ENCODE measurements around the gene PSMC3IP. TPM values are rescaled to one million over a fixed set of nuclear protein-coding genes. Genes with fewer than 3 reads are reported as not detected.

PSMC3IP gene
- total RNA-seq, 1 experiment from 2014 or later: 23.3 TPM

DNA sequence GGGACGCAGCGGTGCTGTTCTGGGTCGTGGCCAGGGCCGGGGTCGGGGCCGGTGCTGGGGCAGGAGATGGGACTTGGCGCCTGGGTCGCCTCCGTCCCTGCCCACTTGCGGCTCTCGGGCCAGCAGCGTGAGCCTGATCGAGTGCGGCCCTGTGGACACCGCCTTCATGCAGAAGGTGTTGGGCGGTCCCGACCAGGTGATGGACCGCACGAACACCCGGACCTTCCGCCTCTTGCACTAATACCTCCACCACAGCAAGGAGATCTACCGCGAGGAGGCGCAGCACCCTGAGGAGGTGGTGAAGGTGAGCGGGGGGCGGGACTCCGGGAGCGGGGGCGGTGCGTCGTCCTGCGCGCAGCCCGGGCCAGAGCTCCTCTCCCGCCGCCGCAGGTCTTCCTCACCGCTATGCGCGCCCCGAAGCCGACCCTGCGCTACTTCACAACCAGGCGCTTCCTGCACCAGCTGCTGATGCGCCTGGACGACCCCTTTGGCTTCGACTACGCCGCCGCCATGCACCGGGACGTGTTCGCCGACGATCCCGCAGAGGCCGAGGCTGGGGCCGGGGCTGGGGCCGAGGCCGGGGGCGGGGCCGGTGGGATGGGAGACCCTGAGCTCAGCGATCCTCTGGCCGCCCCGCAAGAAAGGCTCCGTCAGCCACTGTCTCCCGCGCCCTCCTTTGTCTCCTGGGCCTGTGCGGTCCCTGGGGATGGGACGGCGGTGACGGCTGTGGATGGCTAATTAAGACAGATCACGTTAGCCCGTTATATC is 29.3 kb downstream of the PSMC3IP start (continued):
- TF ChIP-seq NR3C1 (CRISPR knock-in tag; conservative IDR thresholded peaks at IDR 0.05; ENCODE audit: low read depth) (0 out of 2 replicates have a peak, but pooled peaks have one; percentile 56), ZBTB21 (CRISPR knock-in tag; IDR thresholded peaks at IDR 0.05; ENCODE audit: borderline replicate concordance) (peak; percentile 88; the same call in 1 of the 2 replicates), SP1 (CRISPR knock-in tag; conservative IDR thresholded peaks at IDR 0.05) (peak; percentile 80), CREM (CRISPR knock-in tag; IDR thresholded peaks at IDR 0.05) (0 out of 2 replicates have a peak, but pooled peaks have one; percentile 26), NR2C2 (CRISPR knock-in tag; IDR thresholded peaks at IDR 0.05) (no peak), ATF1 (CRISPR knock-in tag; IDR thresholded peaks at IDR 0.05) (no peak), TP53 (CRISPR knock-in tag; IDR thresholded peaks at IDR 0.05) (peak; percentile 68; the same call in 1 of the 2 replicates), MYBL2 (CRISPR knock-in tag; IDR thresholded peaks at IDR 0.05) (0 out of 2 replicates have a peak, but pooled peaks have one; percentile 43), CBFB (CRISPR knock-in tag; IDR thresholded peaks at IDR 0.05; ENCODE audit: low read depth) (peak; percentile 37; the same call in 1 of the 2 replicates)
- TF ChIP-seq, protein P1, sequence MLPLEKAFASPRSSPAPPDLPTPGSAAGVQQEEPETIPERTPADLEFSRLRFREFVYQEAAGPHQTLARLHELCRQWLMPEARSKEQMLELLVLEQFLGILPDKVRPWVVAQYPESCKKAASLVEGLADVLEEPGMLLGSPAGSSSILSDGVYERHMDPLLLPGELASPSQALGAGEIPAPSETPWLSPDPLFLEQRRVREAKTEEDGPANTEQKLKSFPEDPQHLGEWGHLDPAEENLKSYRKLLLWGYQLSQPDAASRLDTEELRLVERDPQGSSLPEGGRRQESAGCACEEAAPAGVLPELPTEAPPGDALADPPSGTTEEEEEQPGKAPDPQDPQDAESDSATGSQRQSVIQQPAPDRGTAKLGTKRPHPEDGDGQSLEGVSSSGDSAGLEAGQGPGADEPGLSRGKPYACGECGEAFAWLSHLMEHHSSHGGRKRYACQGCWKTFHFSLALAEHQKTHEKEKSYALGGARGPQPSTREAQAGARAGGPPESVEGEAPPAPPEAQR (CRISPR knock-in tag; IDR thresholded peaks at IDR 0.05): no peak
- TF ChIP-seq, protein P2, sequence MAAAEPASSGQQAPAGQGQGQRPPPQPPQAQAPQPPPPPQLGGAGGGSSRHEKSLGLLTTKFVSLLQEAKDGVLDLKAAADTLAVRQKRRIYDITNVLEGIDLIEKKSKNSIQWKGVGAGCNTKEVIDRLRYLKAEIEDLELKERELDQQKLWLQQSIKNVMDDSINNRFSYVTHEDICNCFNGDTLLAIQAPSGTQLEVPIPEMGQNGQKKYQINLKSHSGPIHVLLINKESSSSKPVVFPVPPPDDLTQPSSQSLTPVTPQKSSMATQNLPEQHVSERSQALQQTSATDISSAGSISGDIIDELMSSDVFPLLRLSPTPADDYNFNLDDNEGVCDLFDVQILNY (CRISPR knock-in tag; IDR thresholded peaks at IDR 0.05): peak; percentile 90
- TF ChIP-seq, protein P3, sequence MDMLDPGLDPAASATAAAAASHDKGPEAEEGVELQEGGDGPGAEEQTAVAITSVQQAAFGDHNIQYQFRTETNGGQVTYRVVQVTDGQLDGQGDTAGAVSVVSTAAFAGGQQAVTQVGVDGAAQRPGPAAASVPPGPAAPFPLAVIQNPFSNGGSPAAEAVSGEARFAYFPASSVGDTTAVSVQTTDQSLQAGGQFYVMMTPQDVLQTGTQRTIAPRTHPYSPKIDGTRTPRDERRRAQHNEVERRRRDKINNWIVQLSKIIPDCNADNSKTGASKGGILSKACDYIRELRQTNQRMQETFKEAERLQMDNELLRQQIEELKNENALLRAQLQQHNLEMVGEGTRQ (CRISPR knock-in tag; IDR thresholded peaks at IDR 0.05): peak; percentile 60
- TF ChIP-seq, protein P4, sequence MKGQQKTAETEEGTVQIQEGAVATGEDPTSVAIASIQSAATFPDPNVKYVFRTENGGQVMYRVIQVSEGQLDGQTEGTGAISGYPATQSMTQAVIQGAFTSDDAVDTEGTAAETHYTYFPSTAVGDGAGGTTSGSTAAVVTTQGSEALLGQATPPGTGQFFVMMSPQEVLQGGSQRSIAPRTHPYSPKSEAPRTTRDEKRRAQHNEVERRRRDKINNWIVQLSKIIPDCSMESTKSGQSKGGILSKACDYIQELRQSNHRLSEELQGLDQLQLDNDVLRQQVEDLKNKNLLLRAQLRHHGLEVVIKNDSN (CRISPR knock-in tag; IDR thresholded peaks at IDR 0.05): no peak
- TF ChIP-seq, protein P5, sequence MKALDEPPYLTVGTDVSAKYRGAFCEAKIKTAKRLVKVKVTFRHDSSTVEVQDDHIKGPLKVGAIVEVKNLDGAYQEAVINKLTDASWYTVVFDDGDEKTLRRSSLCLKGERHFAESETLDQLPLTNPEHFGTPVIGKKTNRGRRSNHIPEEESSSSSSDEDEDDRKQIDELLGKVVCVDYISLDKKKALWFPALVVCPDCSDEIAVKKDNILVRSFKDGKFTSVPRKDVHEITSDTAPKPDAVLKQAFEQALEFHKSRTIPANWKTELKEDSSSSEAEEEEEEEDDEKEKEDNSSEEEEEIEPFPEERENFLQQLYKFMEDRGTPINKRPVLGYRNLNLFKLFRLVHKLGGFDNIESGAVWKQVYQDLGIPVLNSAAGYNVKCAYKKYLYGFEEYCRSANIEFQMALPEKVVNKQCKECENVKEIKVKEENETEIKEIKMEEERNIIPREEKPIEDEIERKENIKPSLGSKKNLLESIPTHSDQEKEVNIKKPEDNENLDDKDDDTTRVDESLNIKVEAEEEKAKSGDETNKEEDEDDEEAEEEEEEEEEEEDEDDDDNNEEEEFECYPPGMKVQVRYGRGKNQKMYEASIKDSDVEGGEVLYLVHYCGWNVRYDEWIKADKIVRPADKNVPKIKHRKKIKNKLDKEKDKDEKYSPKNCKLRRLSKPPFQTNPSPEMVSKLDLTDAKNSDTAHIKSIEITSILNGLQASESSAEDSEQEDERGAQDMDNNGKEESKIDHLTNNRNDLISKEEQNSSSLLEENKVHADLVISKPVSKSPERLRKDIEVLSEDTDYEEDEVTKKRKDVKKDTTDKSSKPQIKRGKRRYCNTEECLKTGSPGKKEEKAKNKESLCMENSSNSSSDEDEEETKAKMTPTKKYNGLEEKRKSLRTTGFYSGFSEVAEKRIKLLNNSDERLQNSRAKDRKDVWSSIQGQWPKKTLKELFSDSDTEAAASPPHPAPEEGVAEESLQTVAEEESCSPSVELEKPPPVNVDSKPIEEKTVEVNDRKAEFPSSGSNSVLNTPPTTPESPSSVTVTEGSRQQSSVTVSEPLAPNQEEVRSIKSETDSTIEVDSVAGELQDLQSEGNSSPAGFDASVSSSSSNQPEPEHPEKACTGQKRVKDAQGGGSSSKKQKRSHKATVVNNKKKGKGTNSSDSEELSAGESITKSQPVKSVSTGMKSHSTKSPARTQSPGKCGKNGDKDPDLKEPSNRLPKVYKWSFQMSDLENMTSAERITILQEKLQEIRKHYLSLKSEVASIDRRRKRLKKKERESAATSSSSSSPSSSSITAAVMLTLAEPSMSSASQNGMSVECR (CRISPR knock-in tag; IDR thresholded peaks at IDR 0.05; ENCODE audit: borderline replicate concordance): peak; percentile 15; the same call in 1 of the 2 replicates
- TF ChIP-seq, protein P6, sequence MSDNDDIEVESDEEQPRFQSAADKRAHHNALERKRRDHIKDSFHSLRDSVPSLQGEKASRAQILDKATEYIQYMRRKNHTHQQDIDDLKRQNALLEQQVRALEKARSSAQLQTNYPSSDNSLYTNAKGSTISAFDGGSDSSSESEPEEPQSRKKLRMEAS (CRISPR knock-in tag; IDR thresholded peaks at IDR 0.05): peak; percentile 80
- TF ChIP-seq, protein P7, sequence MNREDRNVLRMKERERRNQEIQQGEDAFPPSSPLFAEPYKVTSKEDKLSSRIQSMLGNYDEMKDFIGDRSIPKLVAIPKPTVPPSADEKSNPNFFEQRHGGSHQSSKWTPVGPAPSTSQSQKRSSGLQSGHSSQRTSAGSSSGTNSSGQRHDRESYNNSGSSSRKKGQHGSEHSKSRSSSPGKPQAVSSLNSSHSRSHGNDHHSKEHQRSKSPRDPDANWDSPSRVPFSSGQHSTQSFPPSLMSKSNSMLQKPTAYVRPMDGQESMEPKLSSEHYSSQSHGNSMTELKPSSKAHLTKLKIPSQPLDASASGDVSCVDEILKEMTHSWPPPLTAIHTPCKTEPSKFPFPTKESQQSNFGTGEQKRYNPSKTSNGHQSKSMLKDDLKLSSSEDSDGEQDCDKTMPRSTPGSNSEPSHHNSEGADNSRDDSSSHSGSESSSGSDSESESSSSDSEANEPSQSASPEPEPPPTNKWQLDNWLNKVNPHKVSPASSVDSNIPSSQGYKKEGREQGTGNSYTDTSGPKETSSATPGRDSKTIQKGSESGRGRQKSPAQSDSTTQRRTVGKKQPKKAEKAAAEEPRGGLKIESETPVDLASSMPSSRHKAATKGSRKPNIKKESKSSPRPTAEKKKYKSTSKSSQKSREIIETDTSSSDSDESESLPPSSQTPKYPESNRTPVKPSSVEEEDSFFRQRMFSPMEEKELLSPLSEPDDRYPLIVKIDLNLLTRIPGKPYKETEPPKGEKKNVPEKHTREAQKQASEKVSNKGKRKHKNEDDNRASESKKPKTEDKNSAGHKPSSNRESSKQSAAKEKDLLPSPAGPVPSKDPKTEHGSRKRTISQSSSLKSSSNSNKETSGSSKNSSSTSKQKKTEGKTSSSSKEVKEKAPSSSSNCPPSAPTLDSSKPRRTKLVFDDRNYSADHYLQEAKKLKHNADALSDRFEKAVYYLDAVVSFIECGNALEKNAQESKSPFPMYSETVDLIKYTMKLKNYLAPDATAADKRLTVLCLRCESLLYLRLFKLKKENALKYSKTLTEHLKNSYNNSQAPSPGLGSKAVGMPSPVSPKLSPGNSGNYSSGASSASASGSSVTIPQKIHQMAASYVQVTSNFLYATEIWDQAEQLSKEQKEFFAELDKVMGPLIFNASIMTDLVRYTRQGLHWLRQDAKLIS (CRISPR knock-in tag; IDR thresholded peaks at IDR 0.05; ENCODE audit: borderline replicate concordance): peak; percentile 66
- TF ChIP-seq, protein P8, sequence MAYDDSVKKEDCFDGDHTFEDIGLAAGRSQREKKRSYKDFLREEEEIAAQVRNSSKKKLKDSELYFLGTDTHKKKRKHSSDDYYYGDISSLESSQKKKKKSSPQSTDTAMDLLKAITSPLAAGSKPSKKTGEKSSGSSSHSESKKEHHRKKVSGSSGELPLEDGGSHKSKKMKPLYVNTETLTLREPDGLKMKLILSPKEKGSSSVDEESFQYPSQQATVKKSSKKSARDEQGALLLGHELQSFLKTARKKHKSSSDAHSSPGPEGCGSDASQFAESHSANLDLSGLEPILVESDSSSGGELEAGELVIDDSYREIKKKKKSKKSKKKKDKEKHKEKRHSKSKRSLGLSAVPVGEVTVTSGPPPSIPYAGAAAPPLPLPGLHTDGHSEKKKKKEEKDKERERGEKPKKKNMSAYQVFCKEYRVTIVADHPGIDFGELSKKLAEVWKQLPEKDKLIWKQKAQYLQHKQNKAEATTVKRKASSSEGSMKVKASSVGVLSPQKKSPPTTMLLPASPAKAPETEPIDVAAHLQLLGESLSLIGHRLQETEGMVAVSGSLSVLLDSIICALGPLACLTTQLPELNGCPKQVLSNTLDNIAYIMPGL (CRISPR knock-in tag; IDR thresholded peaks at IDR 0.05): peak; percentile 84

All from WTC11 (cell line).